Muscle layer of duodenum (tissue), 2 donors: ENCODE results near the gene TRIM58.

Source experiments
- H3K27ac ChIP-seq: one replicate; pipeline ENCODE4 v1.7.0; 2013; ENCODE audit warnings: mild to moderate bottlenecking, low read length
- H3K27me3 ChIP-seq: one replicate; pipeline ENCODE4 v1.7.0; 2013; ENCODE audit warnings: low read depth, mild to moderate bottlenecking, control low read depth, low read length
- H3K36me3 ChIP-seq, 2 donors: one replicate each; pipeline ENCODE4 v1.7.0; 2013; ENCODE audit warnings: low read length in 2 of 2, control low read depth in 1 of 2, mild to moderate bottlenecking in 1 of 2; ENCODE audit not compliant: insufficient read depth in 2 of 2, control insufficient read depth in 1 of 2
- H3K4me1 ChIP-seq, 2 donors: one replicate each; pipeline ENCODE4 v1.7.0; 2013; ENCODE audit warnings: low read length in 2 of 2, mild to moderate bottlenecking in 2 of 2, control low read depth in 1 of 2, moderate library complexity in 1 of 2; ENCODE audit not compliant: insufficient read depth in 2 of 2, control insufficient read depth in 1 of 2
- H3K4me3 ChIP-seq, 2 donors: one replicate each; pipeline ENCODE4 v1.7.0; 2013; ENCODE audit warnings: low read length in 2 of 2, low read depth in 1 of 2, mild to moderate bottlenecking in 1 of 2
- H3K9me3 ChIP-seq, 2 donors: one replicate each; pipeline ENCODE4 v1.7.0; 2013; ENCODE audit warnings: low read length in 2 of 2, control low read depth in 1 of 2, mild to moderate bottlenecking in 1 of 2; ENCODE audit not compliant: control insufficient read depth in 1 of 2
- donor health status: healthy.

TRIM58 gene

DNA sequence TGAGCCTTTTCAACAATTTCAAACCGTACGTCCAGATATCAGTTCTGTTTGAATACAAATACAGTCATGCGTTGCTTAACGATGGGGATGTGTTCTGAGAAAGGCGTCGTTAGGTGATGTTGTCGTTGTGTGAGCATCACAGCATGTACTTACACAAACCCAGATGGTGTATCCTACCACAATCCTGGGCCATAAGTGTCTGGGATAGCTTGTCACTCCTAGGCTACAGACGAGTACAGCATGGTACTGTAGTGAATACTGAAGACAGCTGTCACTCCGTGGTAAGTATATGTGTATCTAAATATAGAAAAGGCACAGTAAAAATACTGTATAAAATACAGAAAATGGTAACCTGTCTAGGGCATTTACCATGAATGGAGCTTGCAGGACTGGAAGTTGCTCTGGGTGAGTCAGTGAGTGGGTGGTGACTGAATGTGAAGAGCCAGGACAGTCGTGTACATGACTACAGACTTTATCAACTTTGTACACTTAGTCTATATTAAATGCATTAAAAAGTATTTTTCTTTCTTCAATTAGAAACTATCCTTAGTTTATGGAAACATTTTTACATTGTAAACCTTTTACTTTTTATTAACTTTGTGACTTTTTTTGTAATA lies 27.9 kb downstream of the TRIM58 start:
- no peaks in the 10 kb centered on the region for H3K4me1 ChIP-seq
- no peaks in the 10 kb centered on the region for H3K36me3 ChIP-seq
- H3K27me3 ChIP-seq = no peaks in the 10 kb centered on the region
- H3K4me3 ChIP-seq = no peak overlapping the region
- no peaks in the 10 kb centered on the region for H3K9me3 ChIP-seq
- no peak overlapping the region for H3K27ac ChIP-seq

DNA sequence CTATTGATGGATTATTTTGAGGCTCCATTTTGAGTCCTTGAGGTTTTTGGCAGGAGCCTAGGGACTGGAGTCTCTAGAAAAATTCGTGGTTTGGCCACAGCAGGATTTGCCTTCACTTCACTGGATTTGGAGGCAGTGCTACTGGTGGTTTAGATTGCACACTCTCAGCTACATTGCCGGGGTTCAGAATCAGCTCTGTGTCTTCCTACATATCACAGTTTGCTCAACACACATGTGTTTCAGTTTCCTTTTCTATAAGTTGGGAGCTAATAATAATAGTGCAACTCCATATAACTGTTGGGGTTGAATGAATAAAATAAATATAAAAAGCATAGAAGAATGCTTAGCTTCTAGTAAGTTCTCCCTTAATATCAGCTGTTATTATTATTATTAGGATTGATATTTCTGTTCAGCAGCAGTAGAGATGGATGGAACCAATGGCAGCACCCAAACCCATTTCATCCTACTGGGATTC lies 38.2 kb downstream of the TRIM58 start, which contains the start of gene OR2W3:
Gene OR2W3 (plus strand): TSS at position 425 of the 475 bp plus-strand sequence. CDS start 0 bp downstream, at position 425.
- Histone ChIP-seq H3K4me3 (no peak within 1 kb of the TSS), H3K9me3 (no peaks in the 10 kb centered on the region), H3K36me3 (no peaks in the 10 kb centered on the region), H3K27me3 (no peaks in the 10 kb centered on the region), H3K4me1 (no peaks in the 10 kb centered on the region), H3K27ac (no peak within 1 kb of the TSS)

DNA sequence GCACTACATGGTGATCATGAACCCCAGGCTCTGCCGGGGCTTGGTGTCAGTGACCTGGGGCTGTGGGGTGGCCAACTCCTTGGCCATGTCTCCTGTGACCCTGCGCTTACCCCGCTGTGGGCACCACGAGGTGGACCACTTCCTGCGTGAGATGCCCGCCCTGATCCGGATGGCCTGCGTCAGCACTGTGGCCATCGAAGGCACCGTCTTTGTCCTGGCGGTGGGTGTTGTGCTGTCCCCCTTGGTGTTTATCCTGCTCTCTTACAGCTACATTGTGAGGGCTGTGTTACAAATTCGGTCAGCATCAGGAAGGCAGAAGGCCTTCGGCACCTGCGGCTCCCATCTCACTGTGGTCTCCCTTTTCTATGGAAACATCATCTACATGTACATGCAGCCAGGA lies 39.0 kb downstream of the TRIM58 start:
- H3K4me1 ChIP-seq = no peaks in the 10 kb centered on the region
- no peaks in the 10 kb centered on the region for H3K9me3 ChIP-seq
- H3K4me3 ChIP-seq = no peak overlapping the region
- no peaks in the 10 kb centered on the region for H3K36me3 ChIP-seq
- no peaks in the 10 kb centered on the region for H3K27me3 ChIP-seq
- H3K27ac ChIP-seq = no peak overlapping the region

DNA sequence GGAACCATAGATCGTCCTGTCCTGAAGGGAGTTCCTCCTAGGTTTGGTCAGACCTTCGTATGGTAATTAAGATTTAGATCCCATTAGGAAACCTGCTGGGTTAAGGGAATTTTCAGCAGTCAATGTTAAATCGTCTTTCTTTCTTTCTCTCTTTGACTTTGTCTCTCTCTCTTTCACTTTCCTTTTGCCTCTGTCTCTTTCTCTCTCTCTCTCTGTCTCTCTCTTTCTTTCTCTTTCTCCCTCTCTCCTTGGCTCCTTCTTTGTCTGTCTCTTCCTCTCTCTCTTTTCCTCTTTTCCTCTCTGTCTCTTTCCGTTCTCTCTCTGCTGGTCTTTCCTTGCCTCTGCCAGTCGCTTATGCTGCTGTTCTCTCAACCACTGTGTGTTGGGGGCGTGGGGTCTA lies 47.1 kb downstream of the TRIM58 start:
- Histone ChIP-seq H3K4me3 (no peak overlapping the region), H3K36me3 (no peaks in the 10 kb centered on the region), H3K27me3 (no peaks in the 10 kb centered on the region), H3K27ac (no peak overlapping the region), H3K4me1 (no peaks in the 10 kb centered on the region), H3K9me3 (no peaks in the 10 kb centered on the region)

DNA sequence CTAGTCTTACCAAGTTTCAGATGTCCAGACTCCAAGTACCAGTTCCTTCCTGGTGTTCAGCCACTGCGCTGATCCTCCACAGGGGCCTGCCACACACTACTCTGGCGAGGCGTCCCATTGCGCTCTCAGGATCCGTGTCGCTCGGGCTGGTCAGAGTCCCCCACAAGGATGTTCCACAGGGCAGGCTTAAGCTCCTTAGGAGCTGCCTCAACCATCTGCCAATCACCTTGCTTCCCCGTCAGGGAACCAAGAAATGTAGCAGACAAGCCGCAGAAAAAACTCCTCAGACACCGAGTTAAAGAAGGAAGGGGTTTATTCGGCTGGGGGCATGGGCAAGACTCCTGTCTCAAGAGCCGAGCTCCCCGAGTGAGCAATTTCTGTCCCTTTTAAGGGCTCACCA lies 48.2 kb downstream of the TRIM58 start:
- Histone ChIP-seq H3K4me1 (no peaks in the 10 kb centered on the region), H3K9me3 (no peaks in the 10 kb centered on the region), H3K36me3 (no peaks in the 10 kb centered on the region), H3K27me3 (no peaks in the 10 kb centered on the region), H3K27ac (no peak overlapping the region), H3K4me3 (no peak overlapping the region)

DNA sequence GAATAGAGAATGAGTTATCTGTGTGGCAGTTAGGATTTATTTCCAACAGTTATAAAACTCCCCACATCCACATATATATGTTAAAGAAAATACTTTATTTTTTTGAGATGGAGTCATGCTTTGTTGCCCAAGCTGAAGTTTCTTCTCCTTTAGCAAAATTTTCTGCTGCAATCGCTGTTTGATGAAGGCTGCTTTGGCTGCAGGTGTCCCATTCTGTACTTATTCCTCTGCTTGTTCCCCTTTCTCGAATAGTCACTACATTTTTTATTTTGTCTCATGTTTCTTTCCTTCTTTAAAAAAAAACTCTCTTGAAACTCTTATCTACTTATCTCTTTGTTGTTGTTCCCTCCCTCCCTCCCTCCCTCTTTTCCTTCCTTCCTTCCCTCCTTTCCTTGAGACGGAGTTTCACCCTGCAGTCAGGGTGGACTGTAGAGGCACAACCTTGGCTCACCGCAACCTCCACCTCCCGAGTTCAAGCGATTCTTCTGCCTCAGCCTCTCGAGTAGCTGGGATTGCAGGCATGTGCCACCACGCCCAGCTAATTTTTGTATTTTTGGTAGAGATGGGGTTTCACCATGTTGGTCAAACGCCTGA lies 49.0 kb downstream of the TRIM58 start:
- H3K27me3 ChIP-seq = no peaks in the 10 kb centered on the region
- H3K27ac ChIP-seq = no peak overlapping the region
- no peaks in the 10 kb centered on the region for H3K4me1 ChIP-seq
- H3K9me3 ChIP-seq = no peaks in the 10 kb centered on the region
- no peaks in the 10 kb centered on the region for H3K36me3 ChIP-seq
- H3K4me3 ChIP-seq = no peak overlapping the region

DNA sequence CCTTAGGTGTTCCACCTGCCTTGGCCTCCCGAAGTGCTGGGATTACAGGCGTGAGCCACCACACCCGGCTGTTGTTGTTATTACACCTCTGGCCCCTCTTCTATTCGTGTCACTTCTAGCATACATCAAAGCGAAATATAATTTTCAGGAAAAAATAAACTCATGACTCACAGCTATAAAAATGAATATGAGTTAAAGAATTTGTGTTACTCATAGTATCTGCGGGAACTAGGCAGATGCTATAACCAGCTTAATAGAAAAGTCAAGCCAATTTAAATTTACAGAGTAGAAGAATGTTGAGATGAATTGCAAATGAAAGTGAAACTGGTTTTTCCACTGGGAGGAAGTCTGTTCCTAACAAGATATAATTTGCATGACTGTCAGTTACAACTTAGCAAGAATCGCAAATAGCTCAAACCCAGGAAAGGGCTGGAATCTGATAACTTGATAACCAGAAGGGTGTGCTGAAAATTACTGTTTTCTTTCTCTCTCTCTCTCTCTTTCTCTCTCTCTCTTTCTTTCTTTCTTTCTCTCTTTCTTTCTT lies 49.6 kb downstream of the TRIM58 start:
- Histone ChIP-seq H3K4me3 (peak overlapping the region in 1 of 2 donors; percentile 44), H3K36me3 (no peaks in the 10 kb centered on the region), H3K27me3 (no peaks in the 10 kb centered on the region), H3K9me3 (no peaks in the 10 kb centered on the region), H3K27ac (no peak overlapping the region), H3K4me1 (no peaks in the 10 kb centered on the region)

DNA sequence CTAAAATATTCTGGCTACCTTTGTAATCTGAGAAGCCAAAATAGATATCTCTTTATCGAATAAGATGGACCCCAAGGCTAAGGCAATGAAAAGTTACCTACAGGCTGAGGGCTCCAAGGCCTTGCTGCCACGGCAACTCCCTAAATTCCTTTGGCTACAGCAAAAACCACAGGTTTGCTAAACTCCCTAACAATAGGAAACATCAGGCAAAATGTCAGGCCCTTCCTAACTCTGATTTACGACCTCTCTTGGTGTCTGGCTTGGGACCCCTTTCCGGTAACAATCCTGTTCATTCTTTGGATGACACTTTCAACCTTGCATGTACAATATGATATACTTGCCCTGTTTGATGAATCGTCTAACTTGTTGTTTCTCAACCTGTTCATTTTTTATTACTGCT lies 51.8 kb downstream of the TRIM58 start:
- no peaks in the 10 kb centered on the region for H3K4me1 ChIP-seq
- H3K27ac ChIP-seq = no peak overlapping the region
- H3K9me3 ChIP-seq = no peaks in the 10 kb centered on the region
- no peak overlapping the region for H3K4me3 ChIP-seq
- H3K36me3 ChIP-seq = no peaks in the 10 kb centered on the region
- H3K27me3 ChIP-seq = no peaks in the 10 kb centered on the region

DNA sequence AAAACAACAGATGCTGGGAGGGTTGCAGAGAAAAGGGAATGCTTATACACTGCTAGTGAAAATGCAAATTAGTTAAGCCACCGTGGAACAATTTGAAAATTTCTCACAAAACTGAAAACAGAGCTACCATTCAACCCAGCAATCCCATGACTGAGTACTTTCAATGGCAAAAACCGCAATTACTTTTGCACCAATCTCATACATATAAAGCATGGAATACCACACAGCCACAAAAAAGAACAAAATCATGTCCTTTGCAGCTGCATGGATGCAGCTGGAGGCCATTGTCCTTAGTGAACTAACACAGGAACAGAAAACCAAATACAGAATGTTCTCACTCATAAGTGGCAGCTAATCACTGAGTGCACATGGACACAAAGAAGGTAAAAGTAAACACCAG lies 56.8 kb downstream of the TRIM58 start:
- no peaks in the 10 kb centered on the region for H3K27me3 ChIP-seq
- H3K27ac ChIP-seq = no peak overlapping the region
- no peaks in the 10 kb centered on the region for H3K36me3 ChIP-seq
- H3K9me3 ChIP-seq = no peaks in the 10 kb centered on the region
- no peak overlapping the region for H3K4me3 ChIP-seq
- no peaks in the 10 kb centered on the region for H3K4me1 ChIP-seq

DNA sequence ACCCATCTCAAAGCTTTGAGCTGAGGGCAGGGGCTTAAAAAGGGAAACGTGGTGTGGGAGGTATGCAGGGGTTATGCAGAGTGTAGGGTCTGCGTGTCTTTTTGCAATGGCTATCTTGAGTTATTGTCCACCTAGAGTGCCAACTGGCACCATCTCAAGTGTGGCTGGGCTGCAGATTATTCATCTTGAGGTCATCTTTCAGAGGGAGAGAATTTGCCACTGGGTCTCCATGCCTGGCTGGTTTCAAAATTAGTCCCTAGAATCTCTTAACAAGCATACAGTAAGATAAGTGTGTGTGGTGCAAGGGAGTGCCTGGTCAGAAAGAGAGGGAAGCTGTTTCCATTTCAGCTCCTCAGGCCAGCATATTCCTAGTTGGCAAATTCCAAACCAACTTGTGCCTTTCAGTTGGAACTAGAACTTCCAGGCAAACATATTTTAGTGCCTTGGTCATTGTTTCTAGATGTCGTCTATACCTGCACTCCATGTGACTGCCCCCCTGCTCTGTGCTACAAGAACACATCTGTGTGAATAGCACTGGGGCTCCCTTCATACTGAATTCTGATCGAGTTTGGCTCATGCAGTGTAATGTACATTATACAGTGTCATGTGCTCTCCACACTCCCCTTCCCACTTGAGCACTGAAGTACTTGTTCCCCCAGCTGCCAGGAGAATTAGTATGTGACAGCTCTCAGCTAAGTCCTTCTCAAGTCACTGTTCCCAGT lies 58.1 kb downstream of the TRIM58 start:
- H3K9me3 ChIP-seq = no peaks in the 10 kb centered on the region
- no peak overlapping the region for H3K4me3 ChIP-seq
- H3K36me3 ChIP-seq = no peaks in the 10 kb centered on the region
- no peaks in the 10 kb centered on the region for H3K4me1 ChIP-seq
- no peaks in the 10 kb centered on the region for H3K27me3 ChIP-seq
- H3K27ac ChIP-seq = no peak overlapping the region

DNA sequence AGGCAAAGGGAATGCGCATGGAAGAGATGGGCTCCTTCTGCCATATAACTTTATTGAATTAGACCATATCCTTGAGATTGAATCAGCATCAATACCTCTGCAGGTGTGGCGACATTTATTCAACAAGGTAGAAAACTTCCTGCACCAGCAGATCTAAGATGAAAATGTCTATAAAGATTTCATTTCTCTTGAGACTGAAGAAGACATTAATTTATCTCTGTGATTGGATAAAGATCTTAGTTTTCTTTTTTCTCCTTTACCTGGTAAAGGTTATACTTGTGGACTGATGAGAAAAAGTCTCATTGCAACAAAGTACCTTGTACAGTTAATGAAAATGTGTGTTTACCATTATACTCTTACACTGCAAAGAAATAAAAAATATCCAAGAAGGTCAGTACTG lies 63.0 kb downstream of the TRIM58 start, which contains the start of gene OR2T8:
Gene OR2T8 (plus strand): TSS at position 301 of the 400 bp plus-strand sequence. CDS start 766 bp downstream, outside the sequence.
- H3K27me3 ChIP-seq = no peaks in the 10 kb centered on the region
- H3K36me3 ChIP-seq = no peaks in the 10 kb centered on the region
- no peaks in the 10 kb centered on the region for H3K9me3 ChIP-seq
- no peak within 1 kb of the TSS for H3K4me3 ChIP-seq
- no peaks in the 10 kb centered on the region for H3K4me1 ChIP-seq
- H3K27ac ChIP-seq = no peak within 1 kb of the TSS
